ENCODE data around the gene KIRREL3.

DNA sequence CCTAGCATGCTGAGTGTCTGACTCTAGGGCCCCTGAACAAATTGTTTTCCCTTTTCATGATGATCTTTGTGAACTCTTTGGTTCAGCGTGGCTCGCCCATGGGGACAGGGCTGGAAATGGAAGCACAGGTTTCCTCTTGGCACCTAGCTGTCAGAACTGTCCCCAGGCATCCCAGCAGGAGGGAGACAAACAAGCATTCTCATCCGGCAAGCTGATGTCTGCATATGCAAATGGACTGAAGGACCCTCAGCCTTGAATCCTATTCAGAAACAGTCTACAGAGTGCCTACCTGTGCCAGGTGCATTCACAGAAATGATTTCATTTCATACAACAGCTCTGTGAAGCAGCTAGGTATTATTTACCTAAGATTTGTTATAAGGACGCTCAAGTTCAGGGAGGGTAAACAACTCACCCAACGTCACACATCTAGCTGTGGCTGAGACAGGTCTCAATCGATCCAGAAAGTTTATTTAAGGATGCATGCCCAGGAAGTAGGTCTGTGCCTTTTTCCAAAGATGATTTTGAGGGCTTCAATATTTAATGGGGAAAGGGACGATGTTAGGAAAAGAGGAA, 176.4 kb downstream of the KIRREL3 start:
- TF ChIP-seq, protein P1, sequence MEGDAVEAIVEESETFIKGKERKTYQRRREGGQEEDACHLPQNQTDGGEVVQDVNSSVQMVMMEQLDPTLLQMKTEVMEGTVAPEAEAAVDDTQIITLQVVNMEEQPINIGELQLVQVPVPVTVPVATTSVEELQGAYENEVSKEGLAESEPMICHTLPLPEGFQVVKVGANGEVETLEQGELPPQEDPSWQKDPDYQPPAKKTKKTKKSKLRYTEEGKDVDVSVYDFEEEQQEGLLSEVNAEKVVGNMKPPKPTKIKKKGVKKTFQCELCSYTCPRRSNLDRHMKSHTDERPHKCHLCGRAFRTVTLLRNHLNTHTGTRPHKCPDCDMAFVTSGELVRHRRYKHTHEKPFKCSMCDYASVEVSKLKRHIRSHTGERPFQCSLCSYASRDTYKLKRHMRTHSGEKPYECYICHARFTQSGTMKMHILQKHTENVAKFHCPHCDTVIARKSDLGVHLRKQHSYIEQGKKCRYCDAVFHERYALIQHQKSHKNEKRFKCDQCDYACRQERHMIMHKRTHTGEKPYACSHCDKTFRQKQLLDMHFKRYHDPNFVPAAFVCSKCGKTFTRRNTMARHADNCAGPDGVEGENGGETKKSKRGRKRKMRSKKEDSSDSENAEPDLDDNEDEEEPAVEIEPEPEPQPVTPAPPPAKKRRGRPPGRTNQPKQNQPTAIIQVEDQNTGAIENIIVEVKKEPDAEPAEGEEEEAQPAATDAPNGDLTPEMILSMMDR (IDR thresholded peaks at IDR 0.05; ENCODE audit: low read depth, low read length): no peak
- no peak for TF ChIP-seq EZH2phosphoT487 (IDR thresholded peaks at IDR 0.05; ENCODE audit: low read depth)
